ENCODE results near the gene EIF4G3.

DNA sequence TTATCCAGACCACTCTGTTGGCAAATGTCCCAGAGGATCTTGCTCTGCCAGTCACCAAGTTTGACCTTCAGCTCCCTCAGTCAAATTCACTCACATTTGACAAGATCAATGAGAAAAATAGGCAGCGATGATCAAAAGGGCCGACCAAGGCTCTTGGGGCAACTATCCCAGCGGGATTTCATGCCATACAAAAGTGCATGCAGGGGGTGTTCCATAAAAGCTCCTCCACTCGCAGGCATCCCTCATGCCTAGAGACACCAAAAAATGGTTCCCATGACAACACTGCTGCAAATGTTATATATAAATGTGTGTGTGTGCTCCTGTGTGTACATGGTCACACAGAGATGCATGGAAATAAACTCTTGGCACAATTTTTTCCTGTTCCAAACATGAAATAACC lies 16.2 kb upstream of the EIF4G3 start:
- TF ChIP-seq FOXP2 (optimal IDR thresholded peaks at IDR 0.05; ENCODE audit: control extremely low read depth, extremely low read length, insufficient read depth) (no peak), EZH2 (IDR thresholded peaks at IDR 0.05) (no peak)

Data from SK-N-MC (cell line).